HEK293 (cell line): ENCODE measurements around the gene LRP1.
A peak's percentile ranks its signal among the peaks of the same experiment; 100 is the strongest.

ENCODE experiments used
- CTCF ChIP-seq: fragments of 450-650 bp; formaldehyde crosslinking; IDR thresholded peaks from 2 replicates; pipeline ENCODE4 v1.5.1; 2016; ENCODE audit warnings: missing biosample characterization, missing genetic modification characterization
- GFI1B ChIP-seq: fragments of 450-650 bp; formaldehyde crosslinking; IDR thresholded peaks from 2 replicates; pipeline ENCODE4 v1.5.1; 2016; ENCODE audit warnings: missing biosample characterization, missing genetic modification characterization
- KLF1 ChIP-seq: fragments of 450-650 bp; formaldehyde crosslinking; IDR thresholded peaks from 2 replicates; pipeline ENCODE4 v1.5.1; 2016; ENCODE audit warnings: missing biosample characterization, missing genetic modification characterization
- TSHZ1 ChIP-seq: fragments of 450-650 bp; formaldehyde crosslinking; IDR thresholded peaks from 2 replicates; pipeline ENCODE4 v1.5.1; 2016; ENCODE audit warnings: missing biosample characterization, missing genetic modification characterization, borderline replicate concordance
- ZBTB21 ChIP-seq: fragments of 450-650 bp; formaldehyde crosslinking; IDR thresholded peaks from 2 replicates; pipeline ENCODE4 v1.5.1; 2017; ENCODE audit warnings: missing biosample characterization, missing genetic modification characterization
- ZBTB44 ChIP-seq: fragments of 450-650 bp; IDR thresholded peaks from 2 replicates; pipeline ENCODE4 v1.5.1; 2018; ENCODE audit warnings: missing biosample characterization, mild to moderate bottlenecking, missing genetic modification characterization
- ZEB2 ChIP-seq: fragments of 450-650 bp; formaldehyde crosslinking; IDR thresholded peaks from 2 replicates; pipeline ENCODE4 v1.5.1; 2016; ENCODE audit warnings: missing biosample characterization, missing genetic modification characterization
- ZFHX2 ChIP-seq: fragments of 450-650 bp; formaldehyde crosslinking; conservative IDR thresholded peaks from 2 replicates; pipeline ENCODE4 v1.5.1; 2016; ENCODE audit warnings: missing biosample characterization, missing genetic modification characterization
- ZFP3 ChIP-seq: fragments of 450-650 bp; formaldehyde crosslinking; IDR thresholded peaks from 2 replicates; pipeline ENCODE4 v1.5.1; 2016; ENCODE audit warnings: low read depth, missing biosample characterization, missing genetic modification characterization
- ZNF133 ChIP-seq: fragments of 450-650 bp; formaldehyde crosslinking; IDR thresholded peaks from 2 replicates; pipeline ENCODE4 v1.5.1; 2016; ENCODE audit warnings: missing biosample characterization, missing genetic modification characterization
- ZNF184 ChIP-seq: fragments of 450-650 bp; IDR thresholded peaks from 2 replicates; pipeline ENCODE4 v1.5.1; 2018; ENCODE audit warnings: missing biosample characterization, mild to moderate bottlenecking, missing genetic modification characterization
- ZNF2 ChIP-seq: fragments of 450-650 bp; formaldehyde crosslinking; IDR thresholded peaks from 2 replicates; pipeline ENCODE4 v1.5.1; 2016; ENCODE audit warnings: missing biosample characterization, missing genetic modification characterization
- ZNF214 ChIP-seq: fragments of 450-650 bp; formaldehyde crosslinking; IDR thresholded peaks from 2 replicates; pipeline ENCODE4 v1.5.1; 2017; ENCODE audit warnings: missing biosample characterization, mild to moderate bottlenecking, missing genetic modification characterization, borderline replicate concordance
- ZNF24 ChIP-seq: fragments of 450-650 bp; formaldehyde crosslinking; IDR thresholded peaks from 2 replicates; pipeline ENCODE4 v1.5.1; 2016; ENCODE audit warnings: missing biosample characterization, missing genetic modification characterization
- ZNF266 ChIP-seq: fragments of 450-650 bp; formaldehyde crosslinking; IDR thresholded peaks from 2 replicates; pipeline ENCODE4 v1.5.1; 2016; ENCODE audit warnings: missing biosample characterization, missing genetic modification characterization, low read depth
- ZNF280C ChIP-seq: fragments of 450-650 bp; formaldehyde crosslinking; IDR thresholded peaks from 2 replicates; pipeline ENCODE4 v1.5.1; 2016; ENCODE audit warnings: missing biosample characterization, missing genetic modification characterization
- ZNF354C ChIP-seq: fragments of 450-650 bp; formaldehyde crosslinking; IDR thresholded peaks from 2 replicates; pipeline ENCODE4 v1.5.1; 2016; ENCODE audit warnings: missing biosample characterization, missing genetic modification characterization, low read depth, borderline replicate concordance
- ZNF391 ChIP-seq: fragments of 450-650 bp; formaldehyde crosslinking; IDR thresholded peaks from 2 replicates; pipeline ENCODE4 v1.5.1; 2016; ENCODE audit warnings: low read depth, missing biosample characterization, missing genetic modification characterization, borderline replicate concordance
- ZNF433 ChIP-seq: fragments of 450-650 bp; formaldehyde crosslinking; IDR thresholded peaks from 2 replicates; pipeline ENCODE4 v1.5.1; 2016; ENCODE audit warnings: missing biosample characterization, missing genetic modification characterization, low read depth
- ZNF561 ChIP-seq: fragments of 450-650 bp; IDR thresholded peaks from 2 replicates; pipeline ENCODE4 v1.5.1; 2018; ENCODE audit warnings: missing biosample characterization, missing genetic modification characterization, borderline replicate concordance
- ZNF626 ChIP-seq: fragments of 450-650 bp; sonication (Bioruptor Pico); formaldehyde crosslinking; IDR thresholded peaks from 2 replicates; pipeline ENCODE4 v1.5.1; 2018; ENCODE audit warnings: missing biosample characterization, missing genetic modification characterization, inconsistent platforms
- ZNF692 ChIP-seq: fragments of 450-650 bp; formaldehyde crosslinking; IDR thresholded peaks from 2 replicates; pipeline ENCODE4 v1.5.1; 2016; ENCODE audit warnings: missing biosample characterization, missing genetic modification characterization
- ZSCAN16 ChIP-seq: fragments of 450-650 bp; formaldehyde crosslinking; IDR thresholded peaks from 2 replicates; pipeline ENCODE4 v1.5.1; 2016; ENCODE audit warnings: missing biosample characterization, missing genetic modification characterization
- ZSCAN4 ChIP-seq: fragments of 450-650 bp; formaldehyde crosslinking; IDR thresholded peaks from 2 replicates; pipeline ENCODE4 v1.5.1; 2017; ENCODE audit warnings: missing biosample characterization, missing genetic modification characterization

Gene LRP1

GRCh38 chr12:57078519-57079404, 49.5 kb upstream of the LRP1 start, which contains the start of gene NEMP1 (continued):
- TF ChIP-seq ZNF280C (tag by site-specific recombination) = no peak
- TF ChIP-seq ZNF561 = no peak
- no peak for TF ChIP-seq ZNF184 (tag by site-specific recombination)
- TF ChIP-seq ZNF266 = no peak
- no peak for TF ChIP-seq ZNF214 (tag by site-specific recombination)
- TF ChIP-seq ZBTB21 (tag by site-specific recombination) = no peak
- no peak for TF ChIP-seq GFI1B
- TF ChIP-seq ZNF133 = no peak
- TF ChIP-seq ZNF692 (tag by site-specific recombination) = peak; percentile 75
- no peak for TF ChIP-seq CTCF (tag by site-specific recombination)
- TF ChIP-seq ZFP3 = no peak
- no peak for TF ChIP-seq ZSCAN16 (tag by site-specific recombination)
- no peak for TF ChIP-seq ZNF433 (tag by site-specific recombination)
- TF ChIP-seq ZBTB44 (tag by site-specific recombination) = no peak
- TF ChIP-seq ZNF391 (tag by site-specific recombination) = peak; percentile 76; the same call in 1 of the 2 replicates
- no peak for TF ChIP-seq ZNF626 (tag by site-specific recombination)
- peak; percentile 64 for TF ChIP-seq KLF1
- no peak for TF ChIP-seq ZNF354C (tag by site-specific recombination)
- peak; percentile 28; the same call in 1 of the 2 replicates for TF ChIP-seq ZSCAN4
- peak; percentile 47; the same call in 1 of the 2 replicates for TF ChIP-seq ZNF24
- TF ChIP-seq ZEB2 (tag by site-specific recombination) = peak; percentile 47
- TF ChIP-seq TSHZ1 (tag by site-specific recombination) = no peak
- no peak for TF ChIP-seq ZFHX2 (tag by site-specific recombination)
- TF ChIP-seq ZNF2 (tag by site-specific recombination) = peak; percentile 46; the same call in 1 of the 2 replicates
